HG03460 (cell line): ENCODE data around the gene TBPL1.
A peak's percentile ranks its signal among the peaks of the same experiment; 100 is the strongest.
"Not testable (repeated sequence)": the region's sequence is repeated elsewhere in the genome, so short reads cannot be mapped to it uniquely, and the experiment has no call there.

Experiments
- ATAC-seq: cut with Tn5 transposase; IDR thresholded peaks from one replicate; pipeline ENCODE4 v1.9.1; 2021; ENCODE audit not compliant: unreplicated experiment

The TBPL1 gene

DNA sequence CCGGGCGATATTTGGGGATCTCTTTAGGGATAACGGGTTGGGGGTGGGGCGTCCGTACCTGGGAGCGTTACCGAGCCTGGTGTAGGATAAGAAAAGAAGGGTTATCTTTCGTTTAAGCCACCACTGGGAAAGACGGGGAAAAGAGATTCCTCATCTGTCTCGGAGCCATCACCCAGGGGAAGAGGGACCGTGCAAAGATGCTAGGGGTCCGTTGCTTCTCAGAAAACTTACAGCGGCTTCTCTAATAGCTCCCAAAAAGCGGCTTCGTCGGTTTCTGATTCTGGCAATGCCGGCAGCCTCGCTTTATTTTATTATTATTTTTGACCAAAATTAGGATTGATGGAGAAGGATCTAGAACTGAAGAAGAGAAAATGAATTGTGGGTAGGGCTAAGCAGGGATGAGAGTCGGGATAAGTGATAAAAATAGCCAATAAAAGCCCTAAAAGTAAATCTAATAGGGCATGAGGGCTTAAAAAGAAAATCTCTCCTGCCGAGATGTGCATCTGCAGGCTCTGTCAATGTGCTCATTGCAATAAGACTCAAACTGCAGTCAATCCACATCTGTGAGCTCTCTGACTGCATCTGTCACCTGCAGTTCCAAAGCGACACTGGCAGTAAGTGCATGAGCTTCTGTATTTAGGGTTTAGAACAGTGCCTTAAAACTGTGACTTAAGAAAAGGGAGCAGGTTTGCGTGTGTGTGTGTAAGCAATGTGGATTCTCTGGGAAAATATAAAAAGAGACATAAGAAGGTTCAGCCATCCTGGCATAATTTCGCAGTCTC, 801 bp downstream of the TBPL1 start:
- no peak for ATAC-seq

DNA sequence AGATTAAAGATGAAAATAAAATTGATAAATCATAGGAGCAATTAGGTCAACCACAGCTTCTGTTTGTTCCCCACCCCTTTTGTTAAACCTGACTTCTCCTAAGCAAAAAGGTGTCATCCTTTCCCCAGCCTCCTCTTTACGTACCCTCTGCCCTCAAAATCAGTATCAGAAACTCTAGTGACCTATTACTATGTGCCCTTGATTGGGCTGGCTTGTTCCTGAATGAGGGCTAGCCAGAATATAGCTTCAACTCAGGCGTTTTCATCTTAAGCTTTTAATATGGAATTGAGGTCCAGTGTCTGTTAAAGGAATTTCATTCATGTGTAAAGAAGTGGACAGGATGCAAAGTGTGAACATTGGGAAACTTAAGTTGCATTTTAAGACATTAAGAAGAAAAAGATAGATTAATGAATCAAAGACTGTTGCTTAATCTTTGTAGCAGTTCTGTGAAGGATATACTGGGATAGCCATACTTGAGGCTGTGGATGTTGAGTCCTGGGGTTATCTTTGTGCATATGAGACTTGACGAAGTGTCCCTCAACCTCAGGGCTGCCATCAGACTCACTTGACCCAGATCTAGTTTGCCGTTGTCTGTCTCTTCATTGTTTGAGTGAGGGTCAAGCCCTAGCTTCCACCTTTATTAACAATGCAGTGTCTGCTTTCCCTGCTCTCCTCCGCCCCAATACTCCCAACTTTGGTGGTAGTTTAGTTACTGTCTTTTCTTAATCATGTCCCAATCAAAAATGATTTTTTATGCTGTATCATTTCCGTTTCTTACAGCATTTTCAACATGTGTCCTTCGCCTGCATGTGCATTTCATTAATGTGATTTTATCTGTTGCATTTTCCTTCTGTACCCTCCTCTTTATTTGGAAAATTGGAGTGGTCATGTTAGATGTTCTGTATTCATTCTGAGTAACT, 1.9 kb downstream of the TBPL1 start:
- no peak for ATAC-seq

DNA sequence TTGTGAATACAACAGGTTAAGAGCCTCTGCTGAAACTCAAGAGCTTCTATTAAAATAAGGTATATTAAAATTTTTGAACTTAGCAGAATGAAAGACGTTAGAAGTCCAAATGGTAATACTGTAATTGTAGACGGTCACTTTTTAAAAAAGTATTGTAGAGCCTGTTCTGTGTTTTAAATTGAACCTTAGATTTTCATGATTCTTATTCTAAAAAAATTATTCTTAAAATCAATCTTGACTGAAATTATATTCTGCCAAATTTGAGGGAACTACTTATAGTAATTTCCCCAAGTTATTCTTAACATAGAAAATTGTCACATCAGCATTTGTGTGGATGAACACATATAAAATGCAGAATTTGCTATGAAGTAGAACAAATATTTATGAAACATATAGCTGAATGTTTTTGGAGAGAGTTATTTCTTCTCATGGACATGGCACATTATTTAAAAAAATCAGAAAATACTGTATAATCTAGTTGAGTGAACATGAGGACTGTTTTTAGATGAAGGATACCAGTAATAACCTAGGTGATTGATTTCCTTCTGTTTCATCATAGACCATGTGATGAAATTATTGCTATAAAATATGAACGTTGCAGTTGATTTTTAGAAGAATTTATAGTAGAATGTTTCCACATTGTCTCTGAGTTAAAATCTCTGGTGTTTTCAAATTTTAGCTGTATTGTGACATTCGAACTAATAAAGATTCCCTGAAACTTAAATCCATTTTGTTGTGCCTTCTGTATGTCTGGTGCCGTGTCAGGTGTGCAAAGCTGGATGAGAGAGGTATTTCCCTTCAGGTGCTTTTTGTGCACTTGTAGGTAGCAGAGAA, 2.8 kb downstream of the TBPL1 start:
- no peak for ATAC-seq

DNA sequence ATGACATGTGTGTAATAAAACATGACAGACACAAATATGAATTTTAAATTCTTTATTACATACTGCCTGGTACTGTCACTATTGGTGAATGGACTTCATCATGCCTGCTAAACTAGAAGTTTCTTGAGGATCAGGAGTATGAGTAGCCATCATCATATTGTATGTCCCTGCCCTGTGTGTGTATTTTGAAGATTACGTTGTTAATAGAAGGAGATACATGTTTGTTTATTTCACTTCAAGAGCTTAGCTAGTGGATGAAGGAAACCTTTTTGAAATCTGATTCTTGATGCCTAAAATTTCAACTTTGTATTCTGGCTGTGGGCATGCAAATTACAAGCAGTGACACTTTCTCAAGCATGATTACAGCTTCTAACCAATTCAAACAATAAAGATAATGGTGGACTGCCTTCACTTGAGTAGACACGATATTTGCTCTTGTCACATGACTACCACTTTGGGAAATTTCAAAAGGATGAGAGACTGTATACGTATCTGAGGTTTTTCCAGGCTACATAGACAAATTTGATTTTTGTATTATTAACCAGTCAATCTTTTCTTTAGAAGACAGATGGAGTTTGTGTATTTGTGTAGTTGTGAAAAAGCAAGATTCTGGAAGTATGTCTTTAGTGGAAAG, 3.5 kb downstream of the TBPL1 start:
- no peak for ATAC-seq

DNA sequence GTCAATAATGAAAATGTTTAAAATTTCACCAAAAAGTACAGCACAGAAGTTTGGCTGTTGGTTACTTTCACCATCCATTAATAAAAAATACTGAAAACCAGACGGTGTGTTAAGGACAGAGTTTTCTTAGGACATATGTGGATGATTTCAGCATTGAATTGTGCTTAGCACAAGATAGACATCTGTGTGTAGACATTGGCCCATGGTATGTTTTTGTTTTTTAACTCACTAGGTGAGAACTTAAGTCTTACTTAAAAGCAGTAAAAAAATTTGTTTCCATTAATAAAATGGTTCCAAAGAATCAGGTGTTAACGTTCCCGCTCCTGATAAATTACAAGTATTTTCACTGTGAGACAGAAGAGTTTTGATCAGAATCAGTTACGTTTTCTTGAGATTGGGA, 4.2 kb downstream of the TBPL1 start:
- no peak for ATAC-seq

DNA sequence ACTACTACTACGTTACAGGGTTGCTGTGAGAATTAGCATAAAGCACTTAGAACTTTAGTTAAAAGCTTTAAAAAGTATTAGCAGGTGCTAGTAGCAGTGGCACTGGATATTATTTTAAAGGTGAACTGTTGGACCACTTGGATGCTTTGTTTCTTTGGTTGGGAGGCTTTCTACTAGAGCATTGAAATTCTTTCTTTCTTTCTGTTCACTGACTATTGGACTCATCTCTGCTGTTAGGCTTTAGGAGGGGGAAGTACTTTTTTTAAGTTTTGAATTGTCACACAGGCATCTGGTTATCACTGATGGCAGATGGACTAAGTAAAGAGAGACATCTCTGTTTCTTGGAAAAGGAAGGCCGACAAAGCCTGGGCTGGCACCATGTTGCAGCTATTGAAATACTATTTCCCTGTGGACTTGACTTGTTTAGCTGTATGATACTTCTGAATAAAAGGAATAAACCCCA, 4.8 kb downstream of the TBPL1 start:
- no peak for ATAC-seq

DNA sequence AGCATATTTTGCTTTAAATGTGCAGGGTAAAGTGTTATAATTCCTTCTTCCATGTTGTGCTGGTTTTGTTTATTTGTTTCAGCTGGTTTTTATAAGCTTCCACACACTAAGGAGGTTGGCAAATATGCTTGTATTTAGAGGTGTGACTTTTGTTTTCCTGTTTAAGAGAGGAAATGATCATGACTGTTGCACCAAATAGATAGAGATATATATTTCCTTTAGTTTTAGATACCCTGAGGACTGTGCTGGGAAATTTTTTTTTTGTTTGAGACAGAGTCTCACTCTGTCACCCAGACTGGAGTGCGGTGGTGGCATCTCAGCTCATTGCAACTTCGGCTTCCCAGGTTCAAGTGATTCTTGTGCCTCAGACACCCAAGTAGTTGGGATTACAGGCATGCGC, 5.8 kb downstream of the TBPL1 start:
- ATAC-seq = no peak

DNA sequence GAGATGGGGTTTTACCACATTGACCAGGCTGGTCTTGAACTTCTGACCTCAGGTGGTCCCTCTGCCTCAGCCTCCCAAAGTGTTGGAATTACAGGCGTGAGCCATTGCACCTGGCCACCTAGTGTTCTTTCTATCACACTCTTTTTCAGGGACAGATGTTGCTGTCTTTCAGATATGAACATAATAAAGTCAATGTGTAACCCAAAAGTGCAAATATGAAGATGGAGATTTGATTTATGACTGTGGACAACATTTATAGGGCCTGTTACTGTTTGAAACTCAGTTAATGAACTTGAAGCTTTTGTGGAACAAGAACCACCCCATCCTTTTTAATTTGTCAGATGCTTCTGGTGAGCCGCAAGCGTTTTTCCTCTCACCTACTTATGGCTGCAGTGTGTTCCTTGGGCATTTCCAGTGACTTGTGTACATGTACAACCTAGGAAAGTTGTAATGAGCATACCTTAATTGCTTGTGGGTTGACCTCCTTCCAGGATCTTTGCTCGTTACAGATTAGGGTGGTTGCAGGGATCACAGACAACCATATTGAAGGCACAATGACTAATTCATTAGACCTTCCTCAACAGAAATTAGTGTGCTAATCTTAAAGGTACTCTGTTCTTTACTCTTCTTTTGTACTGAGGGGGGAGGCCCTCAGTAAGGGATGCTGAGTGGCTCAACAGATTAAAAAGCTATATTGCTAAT, 6.8 kb downstream of the TBPL1 start:
- no peak for ATAC-seq

DNA sequence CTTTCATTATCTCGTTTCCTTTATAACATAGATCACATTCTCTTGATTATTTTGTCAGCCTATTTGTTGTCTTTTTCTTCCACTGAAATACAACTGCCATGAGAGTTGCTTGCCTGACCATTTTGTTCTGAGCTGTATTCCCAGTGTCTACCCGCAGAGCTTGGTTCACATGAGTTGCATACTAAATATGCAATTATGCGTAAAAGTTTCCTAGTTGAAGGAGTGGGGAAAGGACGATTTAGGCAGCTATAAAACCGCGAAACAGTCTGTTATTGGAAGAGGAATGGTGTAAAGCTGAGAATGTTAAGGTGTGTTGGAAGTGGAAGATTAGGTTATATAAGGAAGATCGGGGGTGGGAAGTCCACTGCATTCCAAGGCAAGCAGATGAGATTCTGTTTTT, 8.8 kb downstream of the TBPL1 start:
- no peak for ATAC-seq

DNA sequence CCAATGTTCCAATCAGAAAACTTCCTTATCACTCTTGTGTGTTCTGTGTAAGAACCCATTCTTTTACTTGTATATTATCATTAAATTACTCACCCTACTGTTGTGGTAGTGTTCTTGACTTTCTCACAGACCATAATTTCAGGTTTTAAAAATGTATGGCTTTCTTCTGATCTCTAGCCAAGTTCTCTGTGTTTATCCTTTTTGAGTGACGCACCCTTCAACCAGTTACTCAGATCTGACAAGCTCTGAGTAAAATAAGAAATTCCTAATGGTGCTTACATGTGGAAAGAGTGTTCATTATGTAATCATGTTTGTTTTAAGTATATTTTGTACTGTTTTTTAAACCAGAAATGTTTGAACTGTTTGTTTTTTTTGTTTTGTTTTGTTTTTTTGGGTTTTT, 11.0 kb downstream of the TBPL1 start:
- ATAC-seq = no peak

DNA sequence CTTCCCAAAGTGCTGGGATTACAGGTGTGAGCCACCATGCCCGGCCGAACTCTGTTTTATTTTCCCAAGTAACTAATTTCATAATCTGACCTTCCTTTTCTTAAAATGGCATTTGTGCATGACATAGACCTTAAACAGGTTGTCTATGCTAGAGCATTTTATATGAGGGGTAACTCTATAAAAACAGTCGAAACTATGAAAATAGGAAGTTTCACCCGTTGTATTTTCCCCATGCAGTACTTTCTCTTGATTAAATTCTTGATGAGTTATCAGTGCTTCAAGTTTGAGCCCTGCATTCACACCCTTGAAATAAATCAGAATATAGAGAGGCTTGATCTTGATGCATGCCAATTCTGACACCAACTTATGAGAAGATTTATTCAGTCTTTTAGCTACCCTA, 11.7 kb downstream of the TBPL1 start:
- no peak for ATAC-seq

DNA sequence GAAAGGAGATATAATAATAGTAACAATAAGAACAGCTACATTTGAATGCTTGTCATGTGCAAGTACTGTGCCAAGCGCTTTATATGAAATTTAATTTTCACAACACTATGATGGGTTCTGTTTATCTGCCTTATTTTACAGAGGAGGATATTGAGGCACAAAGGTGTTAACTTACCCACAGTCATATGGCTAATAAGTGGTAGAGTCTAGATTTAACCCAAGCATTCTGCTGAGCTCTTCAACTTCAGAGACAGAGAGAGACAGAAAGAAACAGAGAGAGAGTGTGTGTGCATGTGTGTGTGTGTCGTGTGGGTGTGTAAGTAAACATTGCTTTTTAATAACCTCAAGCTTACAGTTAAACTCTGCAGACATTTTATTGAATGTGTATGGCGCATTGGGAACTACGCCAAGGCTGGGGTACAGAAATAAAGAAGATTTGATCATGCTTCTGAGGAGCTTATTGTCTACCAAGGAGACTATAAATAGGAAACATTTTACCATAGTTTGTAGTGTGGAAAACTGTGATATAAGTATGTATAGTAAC, 12.9 kb downstream of the TBPL1 start:
- no peak for ATAC-seq

DNA sequence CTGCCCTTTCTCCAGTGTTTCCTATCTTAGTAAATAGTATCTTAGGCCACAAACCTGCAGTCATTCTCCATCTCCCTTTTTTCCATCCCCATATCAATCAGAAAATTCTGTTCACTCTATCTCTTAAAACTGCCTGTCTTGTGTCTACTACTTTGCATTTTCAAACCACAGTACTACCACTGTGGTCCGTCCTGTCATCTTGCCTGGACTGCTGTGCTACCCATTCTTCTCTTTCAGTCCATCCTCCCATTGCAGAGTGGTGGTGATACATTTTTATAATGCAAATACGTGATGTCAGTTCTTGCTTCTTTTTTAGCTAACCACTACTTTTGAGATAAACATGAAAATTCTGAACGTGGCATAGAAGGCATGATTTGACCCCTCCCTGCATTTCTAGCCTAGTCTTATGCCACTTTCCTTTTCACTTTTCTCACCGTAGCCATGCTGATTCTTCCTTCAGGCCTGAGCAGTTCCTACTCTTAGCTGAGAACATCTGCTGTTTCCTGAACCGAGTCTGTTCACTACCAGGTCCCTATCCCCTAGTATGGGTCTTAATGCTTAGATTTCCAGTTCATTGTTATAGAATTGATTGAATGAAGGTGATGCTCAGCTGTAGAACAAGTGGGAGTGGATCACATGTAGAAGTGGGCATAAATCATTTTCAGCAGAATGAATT, 13.8 kb downstream of the TBPL1 start:
- ATAC-seq = peak; percentile 86

DNA sequence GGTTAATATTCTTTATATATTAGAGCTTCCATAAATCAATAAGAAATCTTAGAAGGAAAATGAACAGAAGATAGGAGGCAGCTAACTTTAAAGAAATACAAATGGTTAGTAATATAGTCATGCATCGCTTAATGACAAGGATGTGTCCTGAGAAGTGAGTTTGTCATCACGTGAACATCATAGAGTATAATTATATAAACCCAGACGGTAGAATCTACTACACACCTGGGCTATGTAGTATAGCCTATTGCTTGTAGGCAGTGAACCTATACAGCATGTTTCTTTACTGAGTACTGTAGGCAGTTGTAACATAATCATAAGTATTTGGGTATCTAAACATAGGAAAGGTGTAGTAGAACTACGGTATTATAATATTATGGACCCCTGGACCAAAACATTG, 14.3 kb downstream of the TBPL1 start:
- ATAC-seq = no peak

DNA sequence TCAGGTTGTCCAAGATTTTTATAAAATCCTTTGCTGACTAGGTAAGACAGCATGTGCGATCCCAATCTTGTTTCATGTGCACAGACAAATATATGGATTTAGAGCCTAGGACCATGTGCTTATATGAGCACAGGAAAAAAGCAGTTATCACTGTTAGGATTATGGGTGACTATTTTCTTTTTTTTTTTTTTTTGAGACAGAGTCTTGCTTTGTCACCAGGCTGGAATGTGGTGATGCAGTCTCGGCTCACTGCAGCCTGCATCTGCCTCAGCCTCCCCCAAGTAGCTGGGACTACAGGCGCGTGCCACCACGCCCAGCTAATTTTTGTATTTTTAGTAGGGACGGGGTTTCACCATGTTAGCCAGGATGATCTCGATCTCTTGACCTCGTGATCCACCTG, 14.8 kb downstream of the TBPL1 start:
- not testable (repeated sequence) for ATAC-seq

DNA sequence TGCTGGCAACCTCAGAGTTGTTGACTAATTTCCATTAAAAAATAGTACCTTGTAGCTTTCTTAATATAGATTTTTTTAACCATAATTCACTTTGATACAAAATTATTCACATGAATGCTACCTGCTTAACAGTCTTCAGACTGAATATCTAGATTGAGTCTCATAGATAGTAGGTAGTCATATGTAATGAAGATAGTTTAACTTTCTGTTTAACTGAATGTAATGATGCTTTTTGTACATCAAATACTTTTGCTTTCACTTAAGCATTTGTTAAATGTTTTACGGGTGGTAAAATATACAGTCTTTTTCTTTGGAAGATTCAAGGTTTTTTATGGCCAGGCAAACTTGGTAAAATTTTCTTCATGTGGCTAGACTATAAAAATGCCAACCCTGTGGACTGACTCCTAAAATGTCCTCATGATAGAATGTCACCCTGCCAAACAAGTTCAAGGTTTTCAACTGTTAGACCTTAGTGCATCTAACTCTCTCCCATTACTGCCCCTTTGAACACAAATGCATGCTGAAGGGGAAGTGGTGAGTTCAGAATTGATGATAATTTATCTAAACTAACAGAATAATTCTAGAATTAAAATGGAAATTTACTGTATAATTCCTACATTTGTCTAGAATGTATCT, 16.4 kb downstream of the TBPL1 start:
- no peak for ATAC-seq

DNA sequence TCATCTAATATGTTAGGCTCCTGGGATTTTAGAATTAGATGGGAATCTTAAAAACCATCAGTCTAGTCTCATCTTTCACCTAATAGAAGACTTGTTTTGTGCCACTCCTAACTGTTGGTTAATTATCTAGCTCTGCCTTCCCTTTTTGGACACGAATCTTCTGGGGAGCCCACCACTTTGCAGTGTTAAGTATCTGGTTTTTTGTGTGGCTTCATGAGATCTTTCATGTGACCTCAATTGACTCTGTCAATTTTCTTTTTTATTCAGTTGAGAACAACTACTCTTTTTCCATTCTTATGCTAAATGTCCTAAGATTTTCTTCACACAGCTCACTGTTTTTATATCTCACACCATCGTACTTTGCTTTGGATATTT, 16.9 kb downstream of the TBPL1 start:
- ATAC-seq = no peak

DNA sequence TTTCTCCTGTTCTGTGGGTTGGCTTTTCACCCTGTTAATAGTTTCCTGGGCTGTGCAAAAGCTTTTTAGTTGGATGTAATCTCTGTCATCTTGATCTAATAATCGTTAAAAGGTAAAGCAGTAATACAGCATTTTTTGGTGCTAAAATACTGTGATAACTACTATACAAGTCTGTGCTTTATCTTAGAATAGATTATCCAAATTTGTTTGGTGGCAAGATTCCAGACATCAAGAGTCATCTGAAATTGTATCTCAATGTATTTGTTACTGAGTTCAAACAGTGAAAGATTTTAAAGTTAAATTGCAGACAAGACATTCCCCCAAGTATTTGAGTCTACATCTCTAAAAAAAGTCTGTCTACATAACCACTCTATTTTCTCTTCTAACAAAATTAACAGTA, 18.8 kb downstream of the TBPL1 start:
- ATAC-seq = no peak

DNA sequence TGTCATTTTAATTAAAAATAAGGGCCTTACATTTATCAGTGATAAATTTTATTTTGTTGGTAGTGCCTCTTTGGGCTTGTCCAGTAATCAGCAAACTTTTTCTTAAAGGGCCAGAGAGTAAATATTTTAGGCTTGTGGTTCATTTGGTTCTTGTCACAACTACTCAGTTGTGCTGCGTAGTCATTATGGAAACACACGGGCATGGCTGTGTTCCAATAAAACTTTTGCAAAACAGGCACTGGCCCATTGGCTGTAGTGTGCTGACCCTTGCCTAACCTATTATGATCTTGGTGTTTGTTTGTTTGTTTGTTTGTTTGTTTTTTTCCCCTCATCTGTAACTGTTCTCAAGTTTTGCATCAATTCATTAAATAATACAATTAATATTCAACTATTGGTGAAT, 19.4 kb downstream of the TBPL1 start:
- ATAC-seq = no peak
